GM06990 (cell line): Measurements from ENCODE around the gene MED16.

Experiments used
- DNase-seq: peaks from one replicate; pipeline ENCODE4 v3.0.0-alpha.2; 2011; ENCODE audit not compliant: insufficient read length; ENCODE audit errors: extremely low read depth
- H3K27me3 ChIP-seq: replicated peaks from 2 replicates; pipeline ENCODE4 v1.6.0; 2011; ENCODE audit warnings: low read length; ENCODE audit not compliant: control insufficient read depth, insufficient read depth
- H3K36me3 ChIP-seq: 2 replicates; pipeline ENCODE4 v1.5.1; 2011; ENCODE audit warnings: low read length; ENCODE audit not compliant: control insufficient read depth, insufficient read depth
- H3K4me3 ChIP-seq: replicated peaks from 2 replicates; pipeline ENCODE4 v1.5.1; 2011; ENCODE audit warnings: low read depth, mild to moderate bottlenecking, control low read depth, low read length
- CTCF ChIP-seq: IDR thresholded peaks from 2 replicates; pipeline ENCODE4 v1.5.1; 2011; ENCODE audit warnings: low read length, control low read depth, mild to moderate bottlenecking, inconsistent platforms; ENCODE audit not compliant: insufficient read depth, poor library complexity, severe bottlenecking

MED16 gene

GRCh38 chr19:827314-827709 lies 65.7 kb downstream of the MED16 start:
- TF ChIP-seq CTCF = no peak
- DNase-seq = no peak
- Histone ChIP-seq H3K27me3 (no peaks in the 10 kb centered on the region), H3K4me3 (no peak overlapping the region), H3K36me3 (no peaks in the 10 kb centered on the region)

DNA sequence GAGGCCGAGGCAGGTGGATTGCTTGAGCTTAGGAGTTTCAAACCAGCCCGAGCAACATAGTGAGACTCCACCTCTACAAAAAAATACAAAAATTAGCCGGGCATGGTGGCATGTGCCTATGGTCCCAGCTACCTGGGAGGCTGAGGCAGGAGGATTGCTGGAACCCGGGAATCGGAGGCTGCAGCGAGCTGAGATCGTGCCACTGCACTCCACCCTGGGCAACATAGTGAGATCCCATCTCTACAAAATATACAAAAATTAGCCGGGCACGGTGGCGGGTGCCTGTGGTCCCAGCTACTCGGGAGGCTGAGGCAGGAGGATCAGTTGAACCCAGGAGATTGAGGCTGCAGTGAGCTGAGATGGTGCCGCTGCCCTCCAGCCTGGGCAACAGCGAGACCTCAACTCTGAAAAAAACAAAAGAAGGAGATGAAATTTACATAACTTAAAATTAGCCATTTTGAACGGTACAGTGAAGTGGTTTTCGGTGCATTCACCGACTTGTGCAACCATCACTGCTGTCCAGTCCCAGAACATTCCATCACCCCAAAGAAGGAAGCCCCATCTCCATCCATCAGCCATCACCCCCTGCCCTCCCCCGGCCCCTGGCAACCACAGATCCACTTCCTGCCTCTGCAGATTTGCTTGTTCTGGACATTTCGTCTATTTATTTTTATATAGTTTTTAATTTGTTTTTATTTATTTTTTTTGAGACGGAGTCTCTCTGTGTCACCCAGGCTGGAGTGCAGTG lies 66.9 kb downstream of the MED16 start:
- DNase-seq = no peak
- no peak for TF ChIP-seq CTCF
- no peaks in the 10 kb centered on the region for H3K36me3 ChIP-seq
- H3K4me3 ChIP-seq = no peak overlapping the region
- H3K27me3 ChIP-seq = no peaks in the 10 kb centered on the region

DNA sequence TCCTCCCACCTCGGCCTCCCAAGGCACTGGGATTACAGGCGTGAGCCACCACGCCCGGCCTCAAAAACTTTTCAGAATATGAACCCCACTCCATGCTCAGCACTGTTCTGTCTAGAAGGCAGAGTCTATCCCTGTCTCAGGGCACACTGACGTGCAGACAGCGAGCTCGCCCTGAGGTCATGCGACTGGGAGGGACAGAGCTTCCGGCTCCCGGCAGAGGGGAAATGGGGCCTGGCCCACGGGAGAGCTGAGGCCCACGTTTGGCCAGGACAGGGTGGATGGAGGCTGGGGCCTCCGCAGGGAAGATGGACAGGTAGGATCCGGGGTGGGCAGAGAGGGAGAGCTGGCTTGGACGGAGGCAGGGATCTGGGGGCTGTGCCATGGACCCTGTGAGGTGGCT lies 68.1 kb downstream of the MED16 start:
- Histone ChIP-seq H3K27me3 (no peaks in the 10 kb centered on the region), H3K4me3 (no peak overlapping the region), H3K36me3 (no peaks in the 10 kb centered on the region)
- no peak for DNase-seq
- no peak for TF ChIP-seq CTCF

DNA sequence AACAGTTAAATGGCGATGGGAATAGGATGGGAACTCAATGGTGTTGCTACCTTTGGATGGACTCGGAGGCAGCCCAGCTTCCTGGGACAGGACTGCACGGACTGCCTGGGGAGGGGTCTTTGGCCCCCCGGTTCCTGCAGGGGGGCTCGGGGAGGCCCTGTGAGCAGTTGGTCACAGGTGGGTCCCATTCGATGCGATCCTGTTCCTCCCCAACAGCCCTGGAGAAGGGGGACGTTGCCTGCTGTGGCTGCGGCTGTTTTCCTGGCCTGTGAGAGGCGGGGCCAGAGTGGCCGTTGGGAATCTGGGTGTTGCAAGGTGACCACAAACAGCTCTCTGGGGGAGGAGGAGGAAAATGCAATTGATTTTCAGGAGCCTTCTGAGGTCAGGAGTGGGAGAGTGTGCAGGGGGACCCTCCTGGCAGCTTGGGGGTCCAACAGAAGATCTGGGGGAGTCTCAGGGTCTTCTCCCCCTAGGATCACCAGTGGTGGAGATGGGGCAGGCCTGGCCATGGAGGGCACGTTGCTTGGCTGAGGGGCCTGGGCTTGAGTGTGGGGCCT lies 69.3 kb downstream of the MED16 start:
- Histone ChIP-seq H3K36me3 (no peaks in the 10 kb centered on the region), H3K4me3 (no peak overlapping the region), H3K27me3 (no peaks in the 10 kb centered on the region)
- no peak for DNase-seq
- TF ChIP-seq CTCF = no peak

GRCh38 chr19:821825-822503 lies 71.0 kb downstream of the MED16 start, which contains the start of gene PLPPR3:
TSS of gene PLPPR3 (minus strand) at chr19:821955. CDS start at chr19:821559, 396 bp downstream.
- DNase-seq = no peak
- H3K4me3 ChIP-seq = no peak within 1 kb of the TSS
- no peaks in the 10 kb centered on the region for H3K36me3 ChIP-seq
- TF ChIP-seq CTCF = no peak
- H3K27me3 ChIP-seq = no peaks in the 10 kb centered on the region
